Body of pancreas (tissue), 4 donors: Measurements from ENCODE around the gene NME8. TPM values are rescaled to one million over a fixed set of nuclear protein-coding genes. Genes with fewer than 3 reads are reported as not detected.

ENCODE experiments used
- ATAC-seq: fragments of 150-250 bp; one replicate; pipeline ENCODE4 v1.9.1; 2016
- DNase-seq, 4 donors: peaks; one replicate each; pipeline ENCODE4 v3.0.0-alpha.2; 2019
- H3K27ac ChIP-seq, 4 donors: fragments of 200-600 bp; sonication (generic); 1 replicate in 3 of 4; 2 replicates in 1 of 4; pipeline versions ENCODE4 v1.5.1 to v1.6.1; 2016 to 2019; ENCODE audit warnings: mild to moderate bottlenecking in 1 of 4, mixed read lengths in 1 of 4, moderate library complexity in 1 of 4
- H3K27me3 ChIP-seq, 2 donors: fragments of 200-600 bp; sonication (generic); one replicate each; pipeline ENCODE4 v1.6.0; 2016; ENCODE audit warnings: mild to moderate bottlenecking in 1 of 2
- H3K36me3 ChIP-seq, 2 donors: fragments of 200-600 bp; sonication (generic); replicated peaks in 1 of 2; 2 replicates each; pipeline ENCODE4 v1.5.1; 2016; ENCODE audit warnings: low read depth in 2 of 2; ENCODE audit not compliant: insufficient read depth in 1 of 2
- H3K4me1 ChIP-seq: fragments of 200-600 bp; sonication (generic); one replicate; pipeline ENCODE4 v1.6.0; 2016
- H3K4me3 ChIP-seq, 2 donors: fragments of 200-600 bp; sonication (generic); 1 replicate in 1 of 2; 2 replicates in 1 of 2; pipeline ENCODE4 v1.5.1; 2016 to 2019
- H3K9me3 ChIP-seq, 3 donors: fragments of 200-600 bp; sonication (generic); 1 replicate in 2 of 3; 2 replicates in 1 of 3; pipeline ENCODE4 v1.5.1; 2016
- POLR2A ChIP-seq, 3 donors: fragments of 450-650 bp; IDR thresholded peaks; one replicate each; pipeline ENCODE4 v1.6.1; 2016; ENCODE audit warnings: antibody characterized with exemption in 3 of 3, mild to moderate bottlenecking in 2 of 3
- WGBS, 2 donors: methylation state at CpG; one replicate each; pipeline ENCODE4 v1.1.5; 2017; 5-methylcytosine and 5-hydroxymethylcytosine counted together
- intact Hi-C: fragments of 100-400 bp; cut with DNase I; formaldehyde crosslinking; loops from one replicate; pipeline ENCODE4 v1.15.1; 2023
- total RNA-seq, 2 donors: library from RNA; depleted of rRNA; stranded (reverse); fragments of >200 nt; gene quantifications; one replicate each; pipeline ENCODE4 v1.1.0, GENCODE V29; 2016
- TF ChIP-seq, protein P1 (sequence below), 7 experiments: fragments of 450-650 bp in 4 of 7; fragments of 200-600 bp in 3 of 7; sonication (generic) in 3 of 7; IDR thresholded peaks; one replicate each; pipeline ENCODE4 v1.5.1; 2016 to 2019; ENCODE audit warnings: antibody characterized with exemption in 7 of 7

NME8 gene
- total RNA-seq, 2 donors from 2014 or later: not detected

DNA sequence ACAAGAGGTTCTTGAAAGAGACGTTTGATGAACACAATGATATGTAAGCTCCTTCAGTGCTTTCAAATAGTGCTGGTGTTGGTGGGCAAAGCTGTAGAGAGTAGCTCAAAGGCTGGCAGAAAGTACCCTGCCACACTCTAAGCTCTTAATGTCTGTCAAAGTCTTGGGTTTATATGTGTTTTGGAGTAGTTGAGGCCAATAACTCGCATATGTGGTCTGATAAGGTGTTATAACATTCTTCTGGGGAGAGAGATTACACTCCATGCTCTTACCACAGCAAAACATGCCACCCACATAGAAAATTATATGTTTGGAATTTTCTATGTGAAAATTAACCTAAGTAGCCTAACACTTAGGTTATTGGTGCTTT, 30.8 kb upstream of the NME8 start:
- intact Hi-C loops: no loop called here

DNA sequence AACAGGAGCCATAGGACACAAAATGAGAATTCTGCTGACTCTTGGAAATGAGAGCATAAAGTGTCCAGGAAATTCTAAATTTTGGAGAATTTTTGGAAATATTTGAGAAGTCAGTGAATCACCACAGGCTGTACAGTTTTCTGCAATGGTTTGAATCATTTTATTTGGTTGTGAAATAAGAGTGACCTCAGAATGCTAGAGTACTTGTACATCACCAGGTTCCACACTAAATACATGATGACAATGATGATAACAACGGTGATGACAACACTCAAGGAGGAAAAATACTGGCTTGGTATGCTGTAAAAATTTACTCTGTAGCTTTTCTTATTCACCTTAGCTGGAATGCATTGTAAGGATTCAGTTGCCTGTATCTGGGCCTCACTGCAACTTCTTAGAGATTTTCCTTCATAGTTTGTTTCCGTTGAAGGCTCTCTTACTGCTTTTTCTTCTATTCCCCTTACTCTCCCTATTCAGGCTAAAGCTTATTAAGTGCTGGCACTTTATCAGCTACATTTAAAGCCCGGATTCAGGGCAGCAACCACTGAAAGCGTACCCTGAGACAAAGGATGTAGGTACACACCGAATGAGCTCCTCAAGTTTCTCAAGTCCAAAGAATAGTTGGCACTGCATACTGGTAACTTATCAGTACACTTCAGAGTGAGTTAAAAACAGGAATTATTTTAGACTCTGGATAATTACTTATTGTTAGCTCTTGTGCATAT, 30.2 kb upstream of the NME8 start:
- Histone ChIP-seq H3K4me1 (no peaks in the 10 kb centered on the region), H3K9me3 (peaks cover 0 to 4% (median 0%) of the 10 kb centered on the region in 3 donors), H3K27me3 (no peaks in the 10 kb centered on the region), H3K36me3 (no peaks in the 10 kb centered on the region), H3K27ac (no peak overlapping the region), H3K4me3 (no peak overlapping the region)
- ATAC-seq (no peak), DNase-seq (no peak)
- TF ChIP-seq, protein P1, sequence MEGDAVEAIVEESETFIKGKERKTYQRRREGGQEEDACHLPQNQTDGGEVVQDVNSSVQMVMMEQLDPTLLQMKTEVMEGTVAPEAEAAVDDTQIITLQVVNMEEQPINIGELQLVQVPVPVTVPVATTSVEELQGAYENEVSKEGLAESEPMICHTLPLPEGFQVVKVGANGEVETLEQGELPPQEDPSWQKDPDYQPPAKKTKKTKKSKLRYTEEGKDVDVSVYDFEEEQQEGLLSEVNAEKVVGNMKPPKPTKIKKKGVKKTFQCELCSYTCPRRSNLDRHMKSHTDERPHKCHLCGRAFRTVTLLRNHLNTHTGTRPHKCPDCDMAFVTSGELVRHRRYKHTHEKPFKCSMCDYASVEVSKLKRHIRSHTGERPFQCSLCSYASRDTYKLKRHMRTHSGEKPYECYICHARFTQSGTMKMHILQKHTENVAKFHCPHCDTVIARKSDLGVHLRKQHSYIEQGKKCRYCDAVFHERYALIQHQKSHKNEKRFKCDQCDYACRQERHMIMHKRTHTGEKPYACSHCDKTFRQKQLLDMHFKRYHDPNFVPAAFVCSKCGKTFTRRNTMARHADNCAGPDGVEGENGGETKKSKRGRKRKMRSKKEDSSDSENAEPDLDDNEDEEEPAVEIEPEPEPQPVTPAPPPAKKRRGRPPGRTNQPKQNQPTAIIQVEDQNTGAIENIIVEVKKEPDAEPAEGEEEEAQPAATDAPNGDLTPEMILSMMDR (IDR thresholded peaks at IDR 0.05): no peak
- TF ChIP-seq POLR2A (IDR thresholded peaks at IDR 0.05): no peak
- intact Hi-C loops: no loop called here
- WGBS, 2 donors: 62 to 68% methylated on average over 5 of the region's 5 CpGs

More for the DNA sequence above, 30.8 kb upstream of the NME8 start:
- Histone ChIP-seq H3K4me1 (no peaks in the 10 kb centered on the region), H3K27ac (no peak overlapping the region), H3K27me3 (no peaks in the 10 kb centered on the region), H3K36me3 (no peaks in the 10 kb centered on the region), H3K9me3 (peaks cover 0 to 4% (median 0%) of the 10 kb centered on the region in 3 donors), H3K4me3 (no peak overlapping the region)
- ATAC-seq (no peak), DNase-seq (no peak)
- 49 to 59% methylated on average over 2 of the region's 2 CpGs for WGBS, 2 donors
- TF ChIP-seq POLR2A (IDR thresholded peaks at IDR 0.05): no peak
- TF ChIP-seq, protein P1 (IDR thresholded peaks at IDR 0.05): no peak

DNA sequence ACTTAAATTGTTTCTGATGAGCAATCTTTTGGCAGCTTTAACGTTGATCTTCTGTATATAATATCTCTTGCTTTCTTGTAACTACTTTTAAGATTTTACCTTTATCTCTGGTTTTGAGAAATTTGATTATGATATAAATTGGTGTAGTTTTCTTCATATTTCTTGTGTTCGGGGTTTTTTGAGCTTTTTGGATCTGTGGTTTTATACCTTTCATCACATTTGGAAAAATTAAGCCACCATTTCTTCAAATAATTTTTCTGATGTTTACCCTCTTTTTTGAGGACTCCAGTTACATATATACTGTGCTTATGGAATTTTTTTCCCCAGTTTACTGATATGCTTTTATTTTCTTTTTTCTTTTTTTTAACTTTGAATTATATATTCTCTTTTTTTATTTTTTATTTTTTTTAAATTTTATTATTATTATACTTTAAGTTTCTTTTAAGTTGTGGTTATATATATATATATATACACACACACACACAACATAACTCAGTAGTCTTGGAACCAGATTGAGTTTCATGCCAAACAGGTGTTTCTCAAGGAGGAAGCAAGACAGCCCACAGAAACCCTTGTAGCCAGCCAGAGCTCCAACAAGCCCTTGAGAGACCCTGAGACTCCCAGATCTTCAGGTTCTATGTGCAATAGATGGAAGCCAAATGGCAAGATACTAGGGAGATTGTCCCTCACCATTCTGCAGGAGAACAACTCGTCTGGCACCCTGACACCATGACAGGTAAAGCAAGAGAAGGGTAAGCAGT, 27.5 kb upstream of the NME8 start:
- intact Hi-C loops: no loop called here
- ATAC-seq (no peak), DNase-seq (no peak)
- Histone ChIP-seq H3K4me3 (no peak overlapping the region), H3K27ac (no peak overlapping the region), H3K4me1 (no peaks in the 10 kb centered on the region), H3K9me3 (peaks cover 0 to 4% (median 0%) of the 10 kb centered on the region in 3 donors), H3K27me3 (no peaks in the 10 kb centered on the region), H3K36me3 (no peaks in the 10 kb centered on the region)
- TF ChIP-seq POLR2A (IDR thresholded peaks at IDR 0.05): no peak
- TF ChIP-seq, protein P1 (IDR thresholded peaks at IDR 0.05): no peak
- WGBS, 2 donors: 61 to 70% methylated on average over 3 of the region's 3 CpGs

DNA sequence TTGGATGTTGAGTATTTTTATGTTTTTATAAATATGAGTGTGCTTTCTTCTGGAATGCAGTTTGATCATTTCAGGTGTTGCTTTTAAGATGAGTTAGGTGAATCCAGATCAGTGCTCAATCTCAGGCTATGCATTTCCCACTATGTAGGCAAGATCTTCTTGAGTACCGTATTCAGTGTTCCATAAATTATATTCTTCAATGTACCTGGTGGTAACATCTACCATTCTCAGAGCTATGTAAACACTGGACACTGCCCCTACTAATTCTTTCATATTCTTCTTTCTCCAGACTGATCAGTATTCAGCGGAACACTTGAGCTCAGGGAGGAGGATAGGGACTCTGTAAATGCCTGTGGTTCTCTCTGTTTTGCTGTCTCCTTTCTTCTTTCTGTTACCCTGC, 25.5 kb upstream of the NME8 start:
- Histone ChIP-seq H3K27me3 (no peaks in the 10 kb centered on the region), H3K27ac (no peak overlapping the region), H3K9me3 (peaks cover 0 to 4% (median 0%) of the 10 kb centered on the region in 3 donors), H3K36me3 (no peaks in the 10 kb centered on the region), H3K4me1 (no peaks in the 10 kb centered on the region), H3K4me3 (no peak overlapping the region)
- ATAC-seq (no peak), DNase-seq (no peak)
- TF ChIP-seq, protein P1 (IDR thresholded peaks at IDR 0.05): no peak
- no peak for TF ChIP-seq POLR2A (IDR thresholded peaks at IDR 0.05)
- 92 to 95% methylated on average over 2 of the region's 2 CpGs for WGBS, 2 donors
- intact Hi-C loops: no loop called here
